HG03442 (cell line): ENCODE measurements around the gene SARNP.

Experiments used
- ATAC-seq: cut with Tn5 transposase; IDR thresholded peaks from one replicate; pipeline ENCODE4 v1.9.1; 2021; ENCODE audit warnings: mild to moderate bottlenecking, moderate library complexity; ENCODE audit not compliant: unreplicated experiment

The SARNP gene

GRCh38 chr12:55711786-55712553, 105.6 kb downstream of the SARNP start:
- ATAC-seq = no peak

DNA sequence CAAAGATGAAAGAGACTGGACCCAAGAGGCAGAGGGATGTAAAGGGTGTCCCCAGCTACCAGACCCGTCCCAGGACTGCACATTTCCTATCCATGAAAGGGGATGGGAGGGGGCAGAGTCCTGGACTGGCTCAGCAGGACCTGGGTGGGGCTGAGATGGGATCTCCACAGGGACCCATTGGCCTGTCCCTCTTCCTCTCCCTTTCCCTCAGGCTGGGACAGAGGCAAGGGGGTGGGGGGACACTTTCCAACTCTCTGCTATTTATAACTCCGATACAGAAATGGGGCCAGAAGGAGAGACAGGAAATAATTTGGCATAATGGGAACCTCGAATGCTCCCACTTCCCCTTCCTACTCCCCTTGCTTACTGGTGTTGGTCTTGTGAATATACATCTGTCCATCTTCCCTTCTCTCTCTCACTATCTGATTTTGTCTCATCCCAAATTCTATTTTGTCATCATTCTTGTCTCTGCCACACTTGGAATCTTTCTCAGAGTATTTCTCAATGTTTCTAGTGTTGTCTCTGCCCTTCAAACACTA, 108.8 kb downstream of the SARNP start:
- ATAC-seq = no peak

DNA sequence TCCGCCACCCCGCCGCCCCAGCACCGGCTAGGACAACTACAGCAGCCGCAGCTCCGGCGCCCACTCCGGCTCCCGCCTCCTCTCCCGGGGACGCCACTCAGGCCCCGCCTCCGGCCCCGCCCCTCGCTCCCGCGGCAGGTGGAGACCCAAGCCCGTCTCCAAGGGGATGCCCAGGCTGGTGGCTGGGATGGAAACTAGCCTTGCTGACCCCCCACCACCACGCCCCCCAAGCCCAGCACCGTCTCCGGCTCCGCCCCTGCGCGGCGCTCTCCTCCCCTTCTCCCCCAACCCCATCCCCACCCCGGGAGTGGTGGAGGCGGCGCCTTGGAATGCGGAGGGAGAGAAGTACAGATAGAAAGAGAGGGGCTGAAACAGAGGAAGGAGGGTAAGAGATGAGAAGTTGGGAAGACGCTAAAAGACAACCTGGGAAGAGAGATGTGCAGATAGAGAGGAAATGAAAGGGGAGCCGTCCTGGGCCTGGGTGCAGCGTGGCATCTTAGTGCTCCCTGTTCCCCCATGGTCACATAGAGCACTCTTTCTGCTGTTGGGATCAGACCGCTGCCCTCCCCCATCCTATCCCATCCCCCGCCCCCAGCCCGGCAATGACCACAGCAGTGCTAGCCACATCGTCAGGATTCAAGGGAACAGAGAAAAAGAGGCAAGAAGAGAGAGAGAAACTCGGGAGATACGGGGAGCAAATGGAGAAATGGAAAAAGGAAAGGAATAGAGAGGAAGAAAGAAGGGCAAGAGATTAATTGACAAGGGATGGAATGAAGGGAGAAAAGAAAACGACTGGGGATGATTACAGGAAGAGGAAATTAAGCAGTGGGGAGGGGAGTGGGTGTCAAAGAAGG, 109.5 kb downstream of the SARNP start, which contains the start of gene ITGA7:
ITGA7 (minus strand) TSS at position 64 of the 854 bp plus-strand sequence. CDS start 222 bp downstream, outside the sequence.
- ATAC-seq = peak; percentile 56
